ENCODE data around the gene C1QTNF3.
"Not testable (repeated sequence)": the region's sequence is repeated elsewhere in the genome, so short reads cannot be mapped to it uniquely, and the experiment has no call there.

The C1QTNF3 gene, protein sequence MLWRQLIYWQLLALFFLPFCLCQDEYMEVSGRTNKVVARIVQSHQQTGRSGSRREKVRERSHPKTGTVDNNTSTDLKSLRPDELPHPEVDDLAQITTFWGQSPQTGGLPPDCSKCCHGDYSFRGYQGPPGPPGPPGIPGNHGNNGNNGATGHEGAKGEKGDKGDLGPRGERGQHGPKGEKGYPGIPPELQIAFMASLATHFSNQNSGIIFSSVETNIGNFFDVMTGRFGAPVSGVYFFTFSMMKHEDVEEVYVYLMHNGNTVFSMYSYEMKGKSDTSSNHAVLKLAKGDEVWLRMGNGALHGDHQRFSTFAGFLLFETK

GRCh38 chr5:34043099-34043876 is at the start of gene C1QTNF3:
C1QTNF3 (minus strand) TSS chr5:34043213; CDS start chr5:34043125, 88 bp downstream.
- no peak for DNase-seq

DNA sequence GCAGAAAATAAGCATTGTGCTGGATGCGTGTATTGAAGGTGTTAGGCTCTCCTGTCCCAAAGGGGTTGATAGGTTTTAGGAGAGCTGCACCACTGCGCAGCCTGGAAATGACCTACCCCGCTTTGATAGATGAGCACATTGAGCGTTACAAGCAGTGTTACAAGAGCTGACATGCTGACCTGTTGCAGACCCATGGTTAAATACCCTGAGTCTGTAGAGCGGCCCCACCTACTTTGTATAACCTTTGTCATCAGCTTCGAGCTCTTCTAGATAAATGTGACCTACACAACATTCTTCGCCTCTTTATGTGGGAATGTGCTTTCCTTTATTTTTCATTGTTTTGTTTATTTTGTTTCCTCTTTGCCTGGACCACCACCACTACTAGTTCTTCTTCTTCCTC is 48.0 kb upstream of the C1QTNF3 start:
- DNase-seq = not testable (repeated sequence)

DNA sequence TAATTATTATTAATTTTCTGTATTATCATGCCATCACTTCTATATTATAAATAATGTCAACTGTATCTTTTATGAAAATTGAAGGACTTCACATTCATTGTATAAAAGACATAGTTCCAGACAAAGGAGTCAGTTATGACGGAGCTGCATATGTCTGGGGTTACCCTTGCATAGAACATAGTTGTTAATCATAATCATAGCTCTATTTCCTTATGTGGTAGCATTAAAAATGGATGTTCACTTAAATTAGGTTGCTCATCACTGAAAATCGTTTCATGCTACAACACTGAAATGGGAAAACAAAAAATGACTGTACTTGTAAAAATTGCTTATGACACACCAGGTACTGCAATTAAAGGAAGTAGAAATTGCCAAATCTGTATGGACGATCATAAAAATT is 46.8 kb upstream of the C1QTNF3 start:
- DNase-seq = not testable (repeated sequence)

DNA sequence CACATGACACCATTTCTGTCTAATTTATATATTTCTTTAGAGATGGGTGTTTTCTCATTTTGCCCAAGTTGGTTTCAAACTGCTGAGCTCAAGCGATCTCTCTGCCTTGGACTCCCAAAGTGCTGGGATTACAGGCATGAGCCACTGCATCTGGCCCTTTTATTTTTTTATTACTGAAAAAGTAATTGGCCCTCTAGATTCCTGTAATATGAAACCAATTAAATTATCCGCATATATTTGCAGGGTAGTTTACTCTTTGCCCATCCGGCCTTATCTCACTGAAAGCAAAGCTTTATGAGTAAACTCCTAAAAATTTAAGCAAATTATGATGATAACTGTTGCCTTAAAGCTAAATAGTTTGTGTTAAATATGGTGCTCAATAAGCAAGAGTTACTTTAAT is 44.7 kb upstream of the C1QTNF3 start:
- not testable (repeated sequence) for DNase-seq

DNA sequence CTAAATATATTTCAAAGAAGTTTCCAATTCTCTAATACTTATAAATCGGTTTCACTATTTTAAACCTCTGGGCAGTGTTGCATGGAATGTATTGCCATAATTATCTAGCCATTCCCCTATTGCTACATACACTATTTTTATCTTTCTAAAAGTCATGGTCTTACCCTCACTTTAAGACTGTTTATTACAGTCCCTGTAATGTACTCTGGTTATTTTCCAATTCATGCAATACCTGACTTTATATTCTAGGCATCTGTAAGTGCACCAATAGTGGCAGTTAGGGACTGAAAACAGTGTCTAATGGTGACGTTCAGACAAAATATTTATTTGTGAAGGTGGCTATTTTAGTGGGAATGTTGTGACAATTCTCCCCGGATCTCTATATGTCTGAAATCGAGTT is 40.9 kb upstream of the C1QTNF3 start:
- not testable (repeated sequence) for DNase-seq

DNA sequence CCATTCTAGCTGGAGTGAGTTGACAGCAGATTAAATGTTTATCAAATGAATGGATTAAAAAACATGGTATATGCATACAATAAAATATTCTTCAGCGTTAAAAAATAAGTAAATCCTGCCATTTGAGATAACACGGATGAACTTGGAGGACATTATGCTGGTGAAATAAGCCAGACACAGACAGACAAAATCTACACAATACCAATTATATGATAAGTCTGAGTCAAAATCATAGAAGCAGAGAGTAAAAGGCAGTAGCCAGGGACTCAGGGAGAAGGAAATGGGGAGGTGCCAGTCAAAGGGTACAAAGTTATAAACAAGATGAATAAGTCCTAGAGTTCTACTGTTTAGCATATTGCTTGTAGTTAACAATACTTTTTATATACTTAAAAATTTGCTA is 36.5 kb upstream of the C1QTNF3 start:
- not testable (repeated sequence) for DNase-seq

DNA sequence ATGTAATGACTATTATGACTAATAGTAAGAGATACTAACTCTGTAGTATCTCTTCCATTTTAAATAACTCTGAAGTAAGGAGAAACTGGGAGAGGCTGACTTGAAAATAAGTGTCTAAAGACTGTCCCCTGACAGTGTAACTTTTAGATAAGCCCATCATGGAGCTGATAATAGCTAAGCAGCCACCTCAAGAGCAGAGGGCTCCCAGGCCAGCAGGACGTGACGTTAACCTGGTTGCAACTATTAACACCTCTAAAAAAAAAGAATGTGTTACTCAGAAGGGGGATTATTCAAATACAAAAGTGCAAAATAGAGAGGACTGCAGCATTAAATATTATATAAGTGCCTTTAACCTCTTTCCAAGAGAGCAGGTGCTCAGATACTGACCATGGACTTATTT is 34.6 kb upstream of the C1QTNF3 start:
- not testable (repeated sequence) for DNase-seq

- DNase-seq = not testable (repeated sequence)
Observed at GRCh38 chr5:34076719-34077364, 33.8 kb upstream of the C1QTNF3 start.

- not testable (repeated sequence) for DNase-seq
Observed at GRCh38 chr5:34074472-34074871, 31.5 kb upstream of the C1QTNF3 start.

GRCh38 chr5:34074071-34074470 is 31.1 kb upstream of the C1QTNF3 start:
- not testable (repeated sequence) for DNase-seq

DNA sequence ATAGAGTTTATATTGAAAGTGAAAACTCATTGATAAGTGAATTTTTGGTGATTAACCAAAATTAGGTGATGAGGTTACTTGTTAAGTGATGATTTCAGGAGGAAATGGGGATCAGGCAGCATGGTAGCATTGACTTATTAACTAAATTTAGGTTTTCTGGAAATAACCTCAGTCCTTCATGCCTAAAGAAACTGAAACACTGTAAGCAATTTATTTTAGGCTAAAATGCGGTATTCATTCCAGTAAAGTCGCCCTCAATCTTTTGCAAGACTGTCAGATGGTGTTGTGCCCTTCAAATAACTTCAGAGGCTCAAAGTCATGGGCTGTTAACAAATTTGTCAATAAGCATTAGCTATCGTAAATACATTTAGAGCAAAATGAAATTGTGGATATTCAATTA is 27.6 kb upstream of the C1QTNF3 start:
- DNase-seq = not testable (repeated sequence)

GRCh38 chr5:34064656-34065055 is 21.6 kb upstream of the C1QTNF3 start:
- no peak for DNase-seq

DNA sequence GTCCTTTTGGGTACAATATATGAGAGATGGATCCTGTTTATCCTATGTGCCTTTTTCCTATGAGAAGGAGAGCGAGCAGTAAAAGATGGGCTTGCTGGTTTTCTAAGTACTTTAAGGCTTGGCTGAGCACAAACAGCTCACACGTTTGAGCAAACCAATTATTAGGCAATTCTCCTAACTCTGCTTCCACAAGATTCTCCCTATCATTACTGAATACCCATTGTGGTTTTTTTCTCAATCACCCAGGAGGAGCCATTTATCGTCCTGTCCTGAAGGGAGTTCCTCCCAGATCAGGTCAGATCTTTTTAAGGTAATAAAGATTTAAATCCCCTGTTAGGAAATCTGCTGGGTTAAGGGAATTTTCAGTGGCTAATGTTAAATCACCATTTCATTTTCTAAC is 19.4 kb upstream of the C1QTNF3 start:
- DNase-seq = no peak

- no peak for DNase-seq
Observed at GRCh38 chr5:34061993-34062392, 19.0 kb upstream of the C1QTNF3 start.

DNA sequence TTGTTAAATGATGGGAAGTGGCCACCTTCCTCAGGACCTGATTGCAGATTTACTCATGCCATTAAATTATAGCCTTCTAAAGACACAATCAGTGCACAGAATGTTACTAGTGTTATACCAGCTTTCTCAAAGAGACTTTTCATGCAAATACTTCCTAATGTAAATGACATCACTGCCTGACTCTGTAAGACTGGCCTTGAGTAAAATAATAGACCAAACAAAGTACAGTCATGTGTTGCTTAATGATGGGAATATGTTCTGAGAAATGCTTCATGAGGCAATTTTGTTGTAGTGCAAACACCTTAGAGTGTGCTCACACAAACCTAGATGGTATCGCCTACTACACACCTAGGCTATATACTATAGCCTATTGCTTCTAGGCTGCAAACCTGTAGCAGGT is 17.0 kb upstream of the C1QTNF3 start:
- DNase-seq = no peak

DNA sequence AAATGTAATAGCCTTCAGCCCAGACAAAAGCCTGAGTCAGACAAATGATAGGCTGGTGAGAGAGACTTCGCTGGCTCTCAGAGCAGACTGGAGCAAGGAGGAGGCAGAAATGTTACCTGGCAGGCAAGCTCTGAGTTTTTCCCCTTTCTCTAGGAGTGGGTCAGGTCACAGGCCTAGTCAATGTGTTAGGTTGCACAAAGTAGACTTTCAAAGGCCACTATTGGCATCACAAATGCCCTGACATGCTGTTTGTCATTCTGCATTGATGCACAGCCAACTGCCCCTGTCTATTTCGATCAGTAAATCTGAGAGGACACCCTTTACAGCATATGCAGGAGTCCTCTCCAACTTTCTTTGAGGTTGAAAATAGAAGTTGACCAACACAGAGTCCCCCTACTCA is 15.5 kb upstream of the C1QTNF3 start:
- no peak for DNase-seq

GRCh38 chr5:34057569-34057968 is 14.6 kb upstream of the C1QTNF3 start:
- no peak for DNase-seq

GRCh38 chr5:34057118-34057517 is 14.1 kb upstream of the C1QTNF3 start:
- DNase-seq = no peak

DNA sequence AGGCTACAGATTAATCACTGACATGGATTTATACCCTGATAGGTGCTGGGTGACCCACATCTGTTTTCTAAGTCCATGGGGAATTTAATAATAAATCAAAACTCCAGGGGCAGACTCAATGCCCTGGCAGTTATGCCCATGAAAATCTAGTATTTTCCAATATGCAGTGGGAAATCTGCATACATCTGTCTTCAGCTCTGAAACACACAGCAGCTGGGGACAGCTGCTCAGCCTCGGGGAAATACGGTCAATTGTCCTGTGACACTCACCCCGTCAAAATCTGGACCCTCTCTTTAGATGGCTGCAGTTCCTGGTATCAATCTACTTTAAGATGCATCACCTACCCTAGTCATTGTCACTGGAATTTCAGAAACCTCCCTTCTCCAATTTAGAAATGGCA is 12.7 kb upstream of the C1QTNF3 start:
- no peak for DNase-seq

DNA sequence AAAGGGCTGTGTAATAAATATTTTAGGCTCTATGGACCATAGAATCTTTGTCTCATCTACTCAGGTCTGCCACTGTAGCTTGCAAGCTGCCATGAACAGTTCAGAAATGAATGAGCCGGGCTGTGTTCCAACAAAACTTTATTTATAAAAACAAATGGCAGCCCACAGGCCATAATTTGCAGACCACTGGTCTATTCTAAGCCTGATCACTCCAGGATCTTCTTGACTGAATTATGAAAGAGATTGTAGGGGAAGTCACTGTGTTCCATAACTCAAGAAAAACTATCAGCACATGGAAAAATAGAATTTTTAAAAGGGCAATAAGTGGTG is 11.4 kb upstream of the C1QTNF3 start:
- DNase-seq = no peak

DNA sequence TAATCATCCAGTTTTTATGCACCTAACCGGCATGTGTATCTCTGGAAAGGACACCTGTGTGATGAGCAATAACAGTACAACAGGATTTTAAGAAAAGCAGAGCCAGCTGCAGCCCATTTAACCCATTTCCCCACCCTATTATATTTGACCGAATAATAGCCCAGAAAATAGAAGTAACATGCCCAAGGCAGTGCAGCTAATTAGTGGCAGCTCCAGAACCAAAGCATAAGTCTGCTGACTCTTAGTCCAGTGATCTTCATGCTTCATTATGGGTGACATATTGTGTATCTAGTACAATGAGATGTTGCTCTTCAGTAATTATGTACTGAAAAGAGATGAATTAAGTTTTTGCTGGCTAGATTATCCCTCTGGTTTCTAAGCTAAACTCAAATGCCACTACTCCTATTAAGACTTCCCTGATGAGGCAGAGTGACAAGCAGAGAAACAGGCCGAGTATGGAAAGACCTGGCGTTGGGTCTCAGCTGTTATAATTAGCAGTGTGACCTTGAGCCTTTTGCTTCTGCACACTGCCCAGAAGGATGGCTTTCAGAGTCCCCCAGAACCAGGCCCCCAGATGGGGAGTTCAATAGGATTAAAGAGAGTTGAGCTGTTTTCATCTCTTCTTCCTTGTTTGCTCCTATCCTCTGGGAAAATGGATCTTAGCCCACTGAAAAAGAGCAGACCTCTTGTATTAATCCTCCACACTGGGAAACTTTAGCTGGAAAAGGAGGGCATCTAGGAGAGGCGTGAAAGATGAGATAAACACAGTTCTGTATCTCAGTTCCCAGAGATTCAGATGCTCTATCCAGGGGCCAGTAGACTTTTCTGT is 10.8 kb upstream of the C1QTNF3 start:
- no peak for DNase-seq

- no peak for DNase-seq
Observed at GRCh38 chr5:34053133-34053532, 10.1 kb upstream of the C1QTNF3 start.

DNA sequence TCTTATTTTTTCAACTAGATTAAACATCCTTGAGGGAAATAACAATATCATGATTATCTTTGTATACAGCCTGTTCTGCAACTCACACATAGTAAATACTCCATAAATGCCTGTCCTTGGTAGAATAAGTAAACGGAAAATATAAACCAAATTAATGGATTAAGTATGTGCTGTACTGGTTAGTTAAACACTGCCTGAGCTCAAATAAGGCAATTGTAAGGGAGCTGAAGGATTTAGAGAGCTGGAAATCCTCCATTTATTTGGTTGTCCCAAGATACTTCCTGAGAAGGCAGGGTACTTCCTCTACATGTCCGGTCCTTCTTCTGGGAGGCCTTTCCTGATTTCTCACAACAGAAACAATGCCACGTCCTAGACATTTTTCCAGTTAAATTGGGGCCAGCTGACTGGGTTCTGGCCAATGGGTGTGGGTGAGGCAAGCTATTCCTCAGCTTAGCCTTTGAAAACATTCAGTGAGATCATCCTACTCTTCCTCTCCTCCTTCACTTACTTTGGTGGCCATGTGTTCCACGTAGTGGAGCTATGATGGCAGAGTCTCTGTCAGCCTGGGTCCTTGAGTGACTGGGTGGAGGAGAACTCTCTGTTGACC is 8.5 kb upstream of the C1QTNF3 start:
- no peak for DNase-seq
